HG02870 (cell line): Measurements from ENCODE around the gene SORCS2.

Source experiments
- ATAC-seq: cut with Tn5 transposase; IDR thresholded peaks from one replicate; pipeline ENCODE4 v1.9.1; 2021; ENCODE audit warnings: mild to moderate bottlenecking, moderate library complexity; ENCODE audit not compliant: unreplicated experiment

The SORCS2 gene

DNA sequence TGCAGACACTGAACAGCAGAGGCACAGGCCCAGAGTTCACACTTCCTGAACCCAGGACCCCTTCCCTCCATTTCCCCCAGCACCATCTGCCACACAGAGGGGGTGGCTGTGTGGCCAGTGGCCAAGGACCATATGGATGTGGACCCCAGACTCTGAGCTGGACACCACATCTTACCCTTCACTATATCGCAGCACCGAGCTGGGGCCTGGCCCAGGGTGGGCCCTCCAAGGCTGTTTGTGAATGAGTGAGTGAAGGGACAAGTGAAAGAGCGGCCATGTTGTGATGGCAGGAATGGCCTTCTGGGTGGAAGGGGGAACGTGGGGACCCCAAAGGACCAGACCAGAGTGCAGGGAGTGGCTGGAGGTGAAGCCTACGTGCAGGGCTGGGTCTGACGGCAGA, 498.7 kb downstream of the SORCS2 start:
- no peak for ATAC-seq

DNA sequence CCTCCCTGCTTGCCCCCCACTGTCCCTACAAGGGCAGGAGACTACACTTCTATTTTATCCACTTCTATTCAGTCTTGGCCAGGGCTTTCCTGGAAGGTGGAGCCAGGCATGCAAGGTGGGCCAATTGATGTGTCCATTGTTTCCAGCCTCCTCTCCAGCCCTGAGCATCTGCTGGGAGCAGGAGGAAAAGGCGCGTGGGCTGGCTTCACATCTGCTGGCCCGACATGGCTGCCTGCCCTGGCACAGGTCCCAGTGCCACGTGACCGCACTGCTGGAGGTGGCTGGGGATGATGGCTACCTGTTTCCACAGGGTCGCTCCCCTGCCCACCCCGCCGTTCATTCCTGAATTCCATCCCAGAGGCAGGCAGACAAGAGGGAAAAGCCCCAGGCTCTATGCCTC, 499.6 kb downstream of the SORCS2 start:
- no peak for ATAC-seq

DNA sequence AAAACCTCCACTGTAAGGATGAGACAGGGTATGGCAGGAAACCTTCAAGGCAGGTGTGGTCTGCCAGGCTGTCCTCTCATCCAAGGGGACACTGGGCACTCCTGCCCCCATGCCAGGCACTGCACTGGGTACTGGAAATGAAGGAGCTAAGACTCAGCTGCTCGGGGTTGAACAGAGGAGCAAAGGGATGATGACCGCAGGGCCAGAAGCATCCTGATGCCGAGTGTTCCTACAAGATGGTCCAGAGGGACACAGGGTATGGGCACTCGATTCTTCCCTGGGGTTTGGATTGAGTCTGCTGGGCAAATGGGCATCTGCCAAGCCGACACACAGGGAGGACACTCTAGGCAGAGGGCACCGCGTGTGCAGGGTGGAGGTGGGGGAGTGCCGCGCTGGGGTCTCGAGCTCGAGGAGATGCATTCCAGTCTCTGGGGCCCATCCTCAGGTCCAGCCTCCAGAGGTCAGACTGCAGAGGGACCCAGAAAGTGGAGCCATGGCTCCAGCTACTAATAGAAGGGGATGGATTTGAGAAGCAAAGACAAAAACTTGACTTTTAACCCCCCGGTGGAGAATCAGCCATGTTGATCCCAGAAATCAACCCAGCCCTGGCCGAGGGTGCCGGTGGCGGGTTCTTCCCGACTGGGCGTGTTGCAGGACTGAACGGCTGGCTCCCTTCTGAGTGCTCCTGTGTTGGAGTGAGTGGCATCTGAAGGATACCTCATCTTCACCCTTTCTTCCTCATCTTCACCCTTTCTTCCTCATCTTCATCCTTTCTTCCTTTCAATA, 500.3 kb downstream of the SORCS2 start:
- no peak for ATAC-seq

DNA sequence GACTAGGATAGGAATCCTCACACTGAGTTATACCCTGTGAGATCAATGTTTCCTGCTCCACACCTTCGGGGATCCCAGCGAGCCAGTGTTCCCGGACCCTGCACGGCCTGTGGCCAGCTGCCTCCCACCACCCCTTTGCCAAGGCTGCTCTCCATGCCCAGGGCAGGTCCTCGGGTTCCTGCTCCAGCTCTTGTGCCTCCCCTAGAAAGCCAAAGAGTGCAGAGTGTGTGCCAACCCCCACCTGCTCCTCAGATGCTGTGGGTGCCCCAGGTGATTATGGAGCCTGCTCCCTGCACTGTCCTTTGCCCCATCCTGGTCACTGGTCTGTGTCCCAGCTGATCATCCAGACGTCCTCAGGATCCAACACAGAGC, 500.9 kb downstream of the SORCS2 start:
- ATAC-seq: no peak

DNA sequence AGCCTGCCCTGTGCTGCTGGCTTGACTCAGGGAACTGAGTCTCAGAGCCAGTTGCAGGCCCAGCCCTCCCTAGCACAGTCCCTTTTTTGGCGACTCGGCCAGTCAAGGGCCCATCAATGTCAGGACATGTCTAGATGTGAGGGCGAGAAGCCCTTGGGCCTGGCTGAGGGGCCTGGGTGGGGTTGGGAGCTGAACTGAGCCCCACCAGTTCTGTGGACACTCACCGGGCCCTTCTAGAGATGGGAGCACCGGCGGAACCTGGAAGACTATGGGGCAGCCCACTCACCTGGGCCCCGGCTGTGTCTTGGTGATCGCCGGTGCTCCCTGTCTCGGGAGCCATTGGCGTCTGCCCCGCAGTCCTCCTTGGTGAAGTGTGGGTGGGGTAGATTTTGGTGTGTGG, 501.4 kb downstream of the SORCS2 start:
- no peak for ATAC-seq

DNA sequence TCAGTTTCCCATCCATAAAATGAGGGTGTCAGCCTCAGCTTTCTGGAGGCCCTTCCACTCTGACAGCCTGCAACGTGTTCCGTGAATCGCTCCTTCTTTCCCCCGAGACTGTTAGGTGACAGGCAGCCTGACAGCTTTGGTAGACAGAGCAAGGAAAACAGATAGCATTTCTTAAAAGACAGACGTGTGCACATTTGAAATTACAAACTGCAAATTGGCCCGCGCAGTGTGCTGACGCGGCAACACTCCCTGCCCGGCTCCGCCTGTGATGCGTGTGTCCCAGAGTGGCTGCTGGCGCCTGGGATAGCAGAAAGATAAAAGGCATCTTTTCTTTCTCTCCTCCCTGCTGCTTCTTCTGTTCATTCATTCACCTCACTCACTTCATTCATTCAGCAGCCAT, 502.0 kb downstream of the SORCS2 start:
- ATAC-seq: no peak

DNA sequence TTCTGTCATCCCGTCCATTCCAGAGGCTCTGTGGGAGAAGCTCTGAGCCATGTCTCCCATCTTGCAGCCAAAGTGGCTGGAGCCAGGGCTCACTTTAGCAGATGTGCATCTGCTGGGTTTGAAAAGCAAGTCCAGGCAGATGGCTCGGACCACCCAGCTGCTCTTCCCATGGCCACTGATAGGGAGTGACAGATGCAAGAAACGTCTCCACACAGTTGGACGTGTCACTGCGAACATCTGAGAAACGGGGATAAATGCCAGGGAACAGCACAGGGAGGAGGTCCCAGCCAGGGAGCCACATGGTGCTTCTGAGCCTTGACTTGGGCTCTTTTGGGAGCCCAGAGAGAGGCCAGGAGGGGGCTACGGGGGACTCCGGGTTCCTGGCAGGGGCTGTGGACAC, 505.0 kb downstream of the SORCS2 start:
- no peak for ATAC-seq

DNA sequence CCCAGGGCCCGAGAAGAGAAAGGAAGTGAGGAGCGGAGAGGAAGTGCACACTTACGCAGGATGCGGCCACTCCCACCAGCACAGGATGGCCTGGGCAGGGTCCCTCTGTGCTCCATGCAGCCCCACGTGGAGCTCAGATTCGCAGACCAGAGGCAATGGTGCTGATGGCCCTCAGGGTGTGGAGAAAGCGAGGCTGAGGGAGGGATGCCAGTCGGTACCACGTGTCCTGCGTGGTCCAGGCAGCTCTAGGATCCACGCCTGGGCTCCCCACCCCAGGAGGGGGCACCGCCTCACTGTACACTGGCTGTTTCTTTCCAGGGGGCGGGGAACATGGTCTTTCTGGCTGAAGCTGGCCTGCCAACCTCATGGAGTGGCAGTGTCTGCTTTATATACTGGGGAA, 505.5 kb downstream of the SORCS2 start:
- no peak for ATAC-seq

DNA sequence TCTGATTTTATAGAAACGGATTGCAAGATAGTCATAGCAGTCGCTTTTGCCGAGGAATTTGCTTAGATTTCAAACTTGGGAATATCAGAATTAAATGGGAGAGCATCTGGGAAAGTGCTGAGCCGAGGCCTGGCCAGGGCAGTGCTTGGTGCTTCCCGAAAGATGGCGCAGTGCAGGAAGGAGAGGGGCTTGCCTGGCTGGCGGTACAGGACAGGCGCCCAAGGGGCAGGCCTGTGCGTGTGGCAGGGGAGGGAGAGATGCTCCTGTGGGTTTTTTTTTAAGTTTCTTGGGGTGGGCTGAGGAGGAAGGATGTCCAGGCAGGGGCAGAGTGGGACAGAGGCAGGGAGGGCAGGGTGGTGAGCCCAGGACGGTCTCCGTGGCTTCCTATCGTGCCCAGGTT, 506.2 kb downstream of the SORCS2 start:
- ATAC-seq: no peak

DNA sequence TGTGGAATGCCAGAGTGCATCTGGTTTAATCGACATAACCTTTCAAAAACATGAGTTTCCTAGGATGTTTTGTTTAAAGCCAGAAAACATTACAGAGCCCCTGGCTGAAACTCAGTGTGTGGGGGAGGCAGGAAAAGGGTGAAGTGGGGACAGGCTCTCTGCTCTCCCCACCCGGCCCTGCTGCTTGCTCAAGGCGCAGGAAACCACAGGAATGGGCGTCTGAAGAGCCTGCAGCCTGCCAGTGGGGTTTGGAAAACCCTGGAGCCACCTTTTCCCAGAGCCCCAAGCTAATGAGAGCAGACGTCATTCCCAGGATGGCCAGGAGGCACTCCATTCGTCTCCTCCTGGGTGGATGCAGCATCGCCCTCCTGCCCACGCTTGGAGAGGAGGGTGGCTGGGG, 506.7 kb downstream of the SORCS2 start:
- no peak for ATAC-seq

DNA sequence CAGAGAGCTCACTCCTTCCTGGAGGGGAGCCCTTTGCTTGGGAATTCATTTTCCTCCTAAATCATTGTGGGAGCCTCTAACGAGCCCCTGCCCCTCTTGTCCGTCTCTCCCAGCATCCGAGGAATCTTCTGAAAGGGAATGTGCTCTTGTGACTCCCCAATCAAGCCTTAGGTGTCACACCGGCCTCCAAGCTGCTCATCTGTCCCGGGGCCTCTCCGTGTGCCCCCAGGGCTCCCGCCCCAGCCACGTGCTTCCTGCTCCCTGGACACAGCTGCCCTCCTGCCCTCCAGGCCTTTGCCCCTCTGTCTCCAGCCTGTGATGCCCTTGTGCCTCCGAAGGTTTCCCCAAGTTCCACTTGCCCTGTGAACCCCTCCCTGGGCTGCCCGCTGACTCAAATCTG, 507.5 kb downstream of the SORCS2 start:
- ATAC-seq: no peak

DNA sequence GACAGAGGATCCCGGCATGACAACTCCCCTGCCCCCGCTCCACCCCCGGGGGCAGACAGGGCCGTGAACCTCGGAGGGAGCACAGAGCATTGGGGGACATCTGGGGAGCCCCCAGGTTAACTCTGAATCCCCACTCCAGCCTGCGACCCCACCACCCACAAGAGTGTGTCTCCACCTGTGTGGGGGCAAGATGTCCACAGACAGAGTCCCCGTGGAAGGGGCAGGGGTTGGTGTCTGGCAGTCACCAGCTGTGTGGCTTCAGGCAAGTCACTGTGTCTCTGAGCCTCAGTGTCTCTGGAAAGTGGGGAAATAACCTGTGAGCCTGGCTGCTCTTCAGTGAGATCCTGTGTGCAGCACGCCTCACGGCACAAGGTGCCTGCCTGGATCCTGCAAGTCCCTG, 508.3 kb downstream of the SORCS2 start:
- ATAC-seq: no peak

DNA sequence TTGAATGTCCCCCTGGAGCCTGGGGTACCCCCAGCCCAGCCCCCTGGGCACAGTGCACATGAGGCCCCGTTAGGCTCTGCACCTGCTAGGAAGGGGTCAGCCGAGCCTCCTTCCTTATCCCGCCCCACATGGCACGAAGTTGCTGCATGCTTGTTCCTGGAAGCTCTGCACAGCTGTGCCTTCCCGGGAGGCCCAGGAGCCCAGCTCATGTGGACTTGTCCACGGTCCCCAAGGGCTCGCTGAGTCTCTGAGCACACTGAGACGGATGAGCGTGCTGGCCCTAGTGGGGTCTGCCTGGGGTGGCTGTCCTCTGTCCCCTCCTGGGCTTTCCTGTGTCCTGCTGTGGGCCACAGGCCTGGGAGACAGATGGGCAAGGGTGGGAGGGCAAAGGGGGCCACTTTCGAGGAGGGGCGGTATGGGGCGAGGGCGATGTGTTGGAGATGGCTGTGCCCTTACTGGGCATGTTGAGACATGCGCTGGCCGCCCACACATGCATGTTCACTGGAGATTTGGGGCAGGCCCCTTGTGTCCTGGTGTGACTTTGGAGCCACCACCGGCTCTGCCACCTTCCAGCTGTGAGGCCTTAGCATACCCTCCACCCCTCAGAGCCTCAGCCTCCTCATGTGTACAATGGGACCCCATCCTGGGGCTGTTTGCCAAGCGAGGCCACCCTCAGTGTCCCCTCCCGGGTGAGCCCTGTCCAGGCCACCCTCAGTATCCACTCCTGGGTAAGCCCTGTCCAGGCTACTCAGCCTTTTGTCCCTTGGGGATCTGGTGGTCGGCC, 509.7 kb downstream of the SORCS2 start:
- ATAC-seq: no peak

DNA sequence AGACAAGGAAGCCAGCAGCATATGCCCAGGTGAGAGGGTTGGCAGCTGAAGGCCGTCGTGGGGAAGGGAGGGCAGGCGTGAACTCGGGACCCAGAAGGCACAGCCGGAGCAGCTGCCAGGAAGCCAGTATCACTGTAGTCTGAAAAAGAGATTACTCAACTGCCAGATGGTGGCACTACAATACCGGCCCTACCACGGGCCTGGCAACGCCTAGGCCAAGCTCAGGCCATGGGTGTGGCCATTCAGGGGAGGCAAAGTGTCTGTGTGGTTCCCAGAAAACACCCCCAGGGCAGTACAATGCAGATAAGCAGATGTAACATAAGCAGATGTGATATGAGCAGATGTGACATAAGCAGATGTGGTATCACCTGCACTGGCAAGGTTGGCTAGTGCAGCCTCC, 511.4 kb downstream of the SORCS2 start:
- ATAC-seq: no peak

DNA sequence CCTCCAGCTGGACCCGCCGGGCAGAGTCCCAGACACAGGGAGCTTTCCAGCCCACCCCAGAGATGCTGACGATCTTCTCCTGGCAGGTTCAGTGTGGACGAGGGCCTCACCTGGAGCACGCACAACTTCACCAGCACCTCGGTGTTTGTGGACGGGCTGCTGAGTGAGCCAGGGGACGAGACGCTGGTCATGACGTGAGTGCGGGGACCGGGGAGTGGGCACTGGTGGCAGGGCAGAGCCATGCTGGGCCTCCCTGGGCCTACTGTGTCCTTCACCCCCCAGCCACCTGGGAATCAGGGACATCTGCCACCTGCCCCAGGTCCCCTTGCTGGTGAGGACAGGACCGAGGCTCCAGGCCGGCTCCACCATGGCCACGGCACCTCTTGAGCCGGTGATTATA, 511.8 kb downstream of the SORCS2 start:
- no peak for ATAC-seq

DNA sequence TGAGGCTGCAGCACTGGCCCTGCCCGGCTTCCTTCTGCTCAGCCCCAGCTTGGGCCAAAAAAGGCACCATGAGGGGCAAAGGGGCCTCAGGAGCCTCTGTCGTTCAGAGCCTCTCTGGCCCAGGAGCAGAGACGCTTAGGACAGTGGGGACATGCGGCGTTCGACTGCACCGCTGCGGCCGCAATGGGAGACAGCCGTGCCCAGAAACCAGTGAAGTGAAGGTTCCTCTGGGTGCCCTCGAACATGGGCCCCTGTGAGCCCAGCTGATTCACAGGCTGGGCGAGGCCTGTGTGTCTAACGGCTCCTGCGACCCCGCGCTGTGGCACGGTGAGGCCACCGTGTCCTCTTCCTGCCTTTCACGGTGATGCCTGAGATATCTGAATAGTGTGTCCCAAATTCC, 512.3 kb downstream of the SORCS2 start:
- no peak for ATAC-seq

DNA sequence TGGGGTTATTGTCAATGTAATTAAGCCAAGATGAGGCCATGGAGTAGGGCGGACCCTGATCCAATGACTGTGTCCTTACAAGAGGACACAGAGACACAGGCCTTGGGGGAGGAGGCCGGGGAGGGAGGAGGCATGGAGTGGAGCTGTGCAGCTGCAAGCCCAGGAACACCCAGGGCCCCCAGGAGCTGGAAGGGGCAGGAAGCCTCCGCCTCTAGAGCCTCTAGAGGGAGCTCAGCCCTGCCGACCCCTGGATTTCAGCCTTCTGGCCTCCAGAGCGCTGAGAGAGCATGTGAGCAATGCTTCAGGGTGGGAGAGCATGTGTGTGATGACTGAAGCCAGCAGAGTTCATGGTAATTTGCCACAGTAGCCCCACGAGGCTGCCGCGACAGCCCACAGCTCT, 512.7 kb downstream of the SORCS2 start:
- ATAC-seq: no peak

DNA sequence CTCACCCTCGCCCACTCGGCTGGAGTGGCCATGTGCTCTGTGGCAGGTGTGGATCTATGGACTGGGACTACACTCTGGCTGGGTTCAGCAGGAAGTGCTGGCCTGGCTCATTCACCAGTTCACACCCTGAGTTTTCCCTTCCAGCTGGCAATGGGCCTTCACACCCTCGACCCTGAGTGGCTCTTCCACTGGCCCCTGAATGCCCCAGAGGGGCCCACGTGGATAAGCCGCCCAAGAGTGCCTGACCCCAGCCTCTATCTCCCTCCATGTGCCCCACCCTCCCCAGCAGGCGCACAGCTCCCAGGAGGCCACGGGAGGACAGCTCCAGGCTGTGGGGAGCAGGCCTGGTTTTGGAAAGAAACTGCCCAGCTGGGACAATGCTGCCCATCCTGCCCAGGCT, 513.3 kb downstream of the SORCS2 start:
- no peak for ATAC-seq

DNA sequence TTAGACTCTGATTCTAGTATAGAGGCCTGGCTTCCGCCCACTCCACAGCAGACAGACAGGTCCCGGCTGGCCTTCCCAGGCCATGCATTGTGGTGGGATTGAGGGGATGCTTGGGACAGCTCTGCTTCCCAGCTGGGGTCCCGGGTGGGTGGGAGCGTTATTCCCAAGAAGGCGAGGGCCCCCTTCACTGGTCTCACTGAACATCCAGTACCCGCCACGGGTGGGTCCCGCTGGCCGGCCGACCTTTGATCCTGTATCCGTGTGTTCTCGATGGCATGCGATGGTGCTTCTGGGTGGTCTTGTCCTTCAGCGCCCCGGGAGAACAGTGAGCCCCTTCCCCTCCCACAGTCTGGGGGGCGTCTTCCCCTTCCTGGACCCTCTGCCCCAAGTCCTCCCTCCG, 515.9 kb downstream of the SORCS2 start:
- ATAC-seq: no peak

DNA sequence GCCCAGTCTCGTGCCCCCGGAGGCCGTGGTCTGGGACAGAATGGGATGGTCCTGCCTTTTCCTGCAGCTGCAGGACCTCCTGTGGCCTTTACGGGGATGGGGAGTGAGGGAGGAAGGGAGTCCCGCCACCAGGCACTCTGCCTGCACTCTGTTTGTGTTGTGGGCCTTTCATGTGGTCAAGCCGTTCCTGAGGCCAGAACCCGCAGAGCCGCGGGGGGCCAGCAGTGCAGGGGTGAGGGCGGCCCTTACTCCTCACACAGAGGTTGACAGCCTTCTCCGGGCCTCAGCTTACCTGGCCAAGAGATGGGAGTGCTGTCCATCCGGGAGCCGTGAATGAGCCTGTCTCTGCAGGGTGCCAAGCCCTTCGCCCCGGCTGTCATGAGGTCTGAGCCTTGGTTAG, 516.6 kb downstream of the SORCS2 start:
- ATAC-seq: no peak

DNA sequence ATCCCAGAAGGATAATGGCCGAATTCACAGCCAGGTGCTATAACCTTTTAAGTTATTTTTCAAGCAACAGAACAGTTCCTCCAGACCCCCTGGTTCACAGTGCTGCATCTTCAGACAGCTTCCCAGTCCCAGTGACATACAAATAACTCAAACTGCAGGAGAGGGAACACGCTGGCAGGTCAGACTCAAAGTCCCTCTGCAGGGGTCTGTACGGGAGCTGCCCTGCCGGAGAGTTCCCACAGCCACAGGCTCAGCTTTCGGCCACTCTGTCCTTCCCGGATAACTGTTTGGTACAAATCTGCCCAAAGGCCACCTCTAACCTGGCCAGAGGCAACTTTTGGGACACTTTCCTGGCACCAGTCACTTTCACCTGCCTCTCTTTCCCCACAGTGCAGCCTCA, 517.1 kb downstream of the SORCS2 start:
- no peak for ATAC-seq

DNA sequence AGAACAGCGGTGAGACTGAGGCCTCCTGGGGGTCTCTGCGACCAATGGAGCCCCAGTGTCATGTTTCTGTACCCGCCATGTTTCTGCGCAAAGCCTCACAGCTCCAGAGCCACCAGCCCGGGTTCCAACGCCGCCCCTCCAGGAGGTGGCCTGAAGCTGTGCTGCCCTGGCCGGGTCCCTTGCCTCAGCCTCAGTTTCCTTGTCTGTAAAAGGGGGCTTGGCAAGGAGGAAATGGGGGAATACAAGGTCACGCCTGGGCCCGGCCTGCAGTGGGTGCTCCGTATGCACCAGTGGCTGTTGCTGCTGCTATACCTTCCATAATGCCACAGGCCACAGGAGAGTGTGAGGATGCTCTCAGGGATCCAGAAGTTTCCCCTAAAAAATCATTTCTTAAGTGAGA, 517.8 kb downstream of the SORCS2 start:
- ATAC-seq: no peak
